ENCODE measurements around the gene PTPRN2. TPM values are rescaled to one million over a fixed set of nuclear protein-coding genes. Genes with fewer than 3 reads are reported as not detected.

PTPRN2 gene
- total RNA-seq, 1 experiment from 2014 or later, result 1.1 TPM

DNA sequence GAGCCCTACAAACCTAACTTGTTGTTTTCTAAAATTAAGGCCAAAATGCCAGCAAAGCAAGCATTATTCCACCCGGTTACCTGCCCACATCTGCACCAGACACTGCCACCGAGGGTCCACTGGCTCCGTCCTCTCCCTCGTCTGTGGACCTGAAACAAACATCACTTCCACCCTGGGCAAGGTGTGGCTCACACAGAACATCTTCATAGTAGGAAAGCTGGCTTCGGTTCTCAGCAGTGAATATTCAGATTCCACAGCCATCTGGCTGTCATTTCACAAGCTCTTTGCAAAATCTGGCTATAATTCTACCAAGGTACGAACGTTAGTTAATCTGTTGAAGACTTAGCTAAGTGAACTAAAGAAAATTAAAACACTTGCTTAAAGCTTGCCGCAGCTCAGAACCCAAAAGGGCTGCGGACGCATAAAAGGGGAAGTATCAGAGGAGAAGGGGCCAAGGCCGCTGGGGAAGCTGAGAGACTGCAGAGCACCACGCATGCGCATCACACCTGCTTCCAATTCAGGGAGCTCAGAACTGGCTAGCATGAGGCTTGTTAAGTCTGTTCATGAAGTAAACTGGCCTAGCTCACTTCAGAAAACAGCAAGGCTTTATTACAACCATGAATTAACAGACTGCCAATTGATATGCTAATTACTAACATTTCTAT is 46.1 kb downstream of the PTPRN2 start:
- no TSS peak for BruUV-seq (replicated peaks)
- Histone ChIP-seq H3K4me3 (ENCODE audit: low read depth in 2 of 2, low read length in 2 of 2) (no peak overlapping the region), H3K27ac (ENCODE audit: low read length) (no peak overlapping the region), H3K27me3 (ENCODE audit: control insufficient read depth, insufficient read depth, low read length) (no peaks in the 10 kb centered on the region), H3K9me3 (ENCODE audit: control insufficient read depth, insufficient read depth, low read depth, low read length) (no peaks in the 10 kb centered on the region), H3K4me1 (ENCODE audit: control insufficient read depth, insufficient read depth, low read length) (no peaks in the 10 kb centered on the region), H3K36me3 (ENCODE audit: control insufficient read depth, insufficient read depth, low read length) (no peaks in the 10 kb centered on the region)
- TF ChIP-seq SIN3A (IDR thresholded peaks at IDR 0.05; ENCODE audit: borderline replicate concordance, insufficient read depth, low read depth, low read length) (no peak), TCF7L2 (IDR thresholded peaks at IDR 0.05; ENCODE audit: low read depth, low read length) (no peak), POLR2AphosphoS5 (IDR thresholded peaks at IDR 0.05; ENCODE audit: low read depth, low read length) (no peak)
- TF ChIP-seq, protein P1, sequence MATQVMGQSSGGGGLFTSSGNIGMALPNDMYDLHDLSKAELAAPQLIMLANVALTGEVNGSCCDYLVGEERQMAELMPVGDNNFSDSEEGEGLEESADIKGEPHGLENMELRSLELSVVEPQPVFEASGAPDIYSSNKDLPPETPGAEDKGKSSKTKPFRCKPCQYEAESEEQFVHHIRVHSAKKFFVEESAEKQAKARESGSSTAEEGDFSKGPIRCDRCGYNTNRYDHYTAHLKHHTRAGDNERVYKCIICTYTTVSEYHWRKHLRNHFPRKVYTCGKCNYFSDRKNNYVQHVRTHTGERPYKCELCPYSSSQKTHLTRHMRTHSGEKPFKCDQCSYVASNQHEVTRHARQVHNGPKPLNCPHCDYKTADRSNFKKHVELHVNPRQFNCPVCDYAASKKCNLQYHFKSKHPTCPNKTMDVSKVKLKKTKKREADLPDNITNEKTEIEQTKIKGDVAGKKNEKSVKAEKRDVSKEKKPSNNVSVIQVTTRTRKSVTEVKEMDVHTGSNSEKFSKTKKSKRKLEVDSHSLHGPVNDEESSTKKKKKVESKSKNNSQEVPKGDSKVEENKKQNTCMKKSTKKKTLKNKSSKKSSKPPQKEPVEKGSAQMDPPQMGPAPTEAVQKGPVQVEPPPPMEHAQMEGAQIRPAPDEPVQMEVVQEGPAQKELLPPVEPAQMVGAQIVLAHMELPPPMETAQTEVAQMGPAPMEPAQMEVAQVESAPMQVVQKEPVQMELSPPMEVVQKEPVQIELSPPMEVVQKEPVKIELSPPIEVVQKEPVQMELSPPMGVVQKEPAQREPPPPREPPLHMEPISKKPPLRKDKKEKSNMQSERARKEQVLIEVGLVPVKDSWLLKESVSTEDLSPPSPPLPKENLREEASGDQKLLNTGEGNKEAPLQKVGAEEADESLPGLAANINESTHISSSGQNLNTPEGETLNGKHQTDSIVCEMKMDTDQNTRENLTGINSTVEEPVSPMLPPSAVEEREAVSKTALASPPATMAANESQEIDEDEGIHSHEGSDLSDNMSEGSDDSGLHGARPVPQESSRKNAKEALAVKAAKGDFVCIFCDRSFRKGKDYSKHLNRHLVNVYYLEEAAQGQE (IDR thresholded peaks at IDR 0.05; ENCODE audit: insufficient read depth in 1 of 2, low read depth in 2 of 2, low read length in 1 of 2), result no peak
- TF ChIP-seq, protein P2, sequence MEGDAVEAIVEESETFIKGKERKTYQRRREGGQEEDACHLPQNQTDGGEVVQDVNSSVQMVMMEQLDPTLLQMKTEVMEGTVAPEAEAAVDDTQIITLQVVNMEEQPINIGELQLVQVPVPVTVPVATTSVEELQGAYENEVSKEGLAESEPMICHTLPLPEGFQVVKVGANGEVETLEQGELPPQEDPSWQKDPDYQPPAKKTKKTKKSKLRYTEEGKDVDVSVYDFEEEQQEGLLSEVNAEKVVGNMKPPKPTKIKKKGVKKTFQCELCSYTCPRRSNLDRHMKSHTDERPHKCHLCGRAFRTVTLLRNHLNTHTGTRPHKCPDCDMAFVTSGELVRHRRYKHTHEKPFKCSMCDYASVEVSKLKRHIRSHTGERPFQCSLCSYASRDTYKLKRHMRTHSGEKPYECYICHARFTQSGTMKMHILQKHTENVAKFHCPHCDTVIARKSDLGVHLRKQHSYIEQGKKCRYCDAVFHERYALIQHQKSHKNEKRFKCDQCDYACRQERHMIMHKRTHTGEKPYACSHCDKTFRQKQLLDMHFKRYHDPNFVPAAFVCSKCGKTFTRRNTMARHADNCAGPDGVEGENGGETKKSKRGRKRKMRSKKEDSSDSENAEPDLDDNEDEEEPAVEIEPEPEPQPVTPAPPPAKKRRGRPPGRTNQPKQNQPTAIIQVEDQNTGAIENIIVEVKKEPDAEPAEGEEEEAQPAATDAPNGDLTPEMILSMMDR (IDR thresholded peaks at IDR 0.05), result no peak
- POLR2A ChIA-PET, result no interaction called here
- CTCF ChIA-PET, result interaction anchor here (0.6 kb wide), 1 partner anchor 71 kb away, joined by 3 read pairs; no protein-coding TSS in a partner anchor
- DNase-seq (ENCODE audit: low read depth, low spot score) (no peak), ATAC-seq (no peak)
- intact Hi-C loops (cut with micrococcal nuclease; ENCODE audit: unreplicated experiment), result no loop called here
- in situ Hi-C loops (cut with HindIII; ENCODE audit: low pct_unique_long_range_greater_than_20kb, low sequenced_read_pairs), result no loop called here

DNA sequence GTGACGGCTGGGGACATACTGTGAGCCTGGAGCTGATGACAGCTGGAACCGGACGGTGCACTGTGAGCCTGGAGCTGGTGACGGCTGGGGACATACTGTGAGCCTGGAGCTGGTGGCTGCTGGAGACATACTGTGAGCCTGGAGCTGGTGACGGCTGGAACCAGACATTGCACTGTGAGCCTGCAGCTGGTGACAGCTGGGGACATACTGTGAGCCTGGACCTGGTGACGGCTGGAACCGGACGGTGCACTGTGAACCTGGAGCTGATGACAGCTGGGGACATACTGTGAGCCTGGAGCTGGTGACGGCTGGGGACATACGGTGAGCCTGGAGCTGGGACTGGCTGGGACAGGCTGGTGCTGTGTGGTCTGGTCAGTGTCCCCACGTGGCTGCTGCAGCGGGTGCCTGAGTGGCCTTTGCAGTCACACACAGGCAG is 47.9 kb downstream of the PTPRN2 start:
- no TSS peak for BruUV-seq (replicated peaks)
- Histone ChIP-seq H3K27ac (ENCODE audit: low read length) (no peak overlapping the region), H3K9me3 (ENCODE audit: control insufficient read depth, insufficient read depth, low read depth, low read length) (no peaks in the 10 kb centered on the region), H3K36me3 (ENCODE audit: control insufficient read depth, insufficient read depth, low read length) (no peaks in the 10 kb centered on the region), H3K27me3 (ENCODE audit: control insufficient read depth, insufficient read depth, low read length) (no peaks in the 10 kb centered on the region), H3K4me3 (ENCODE audit: low read depth in 2 of 2, low read length in 2 of 2) (no peak overlapping the region), H3K4me1 (ENCODE audit: control insufficient read depth, insufficient read depth, low read length) (no peaks in the 10 kb centered on the region)
- ATAC-seq, result peak; percentile 36; the same call in 1 of the 2 replicates
- intact Hi-C loops (cut with micrococcal nuclease; ENCODE audit: unreplicated experiment), result no loop called here
- TF ChIP-seq TCF7L2 (IDR thresholded peaks at IDR 0.05; ENCODE audit: low read depth, low read length), result no peak
- TF ChIP-seq, protein P2 (IDR thresholded peaks at IDR 0.05), result no peak
- TF ChIP-seq, protein P1 (IDR thresholded peaks at IDR 0.05; ENCODE audit: insufficient read depth in 1 of 2, low read depth in 2 of 2, low read length in 1 of 2), result no peak
- TF ChIP-seq SIN3A (IDR thresholded peaks at IDR 0.05; ENCODE audit: borderline replicate concordance, insufficient read depth, low read depth, low read length), result no peak
- no peak for TF ChIP-seq POLR2AphosphoS5 (IDR thresholded peaks at IDR 0.05; ENCODE audit: low read depth, low read length)
- no peak for DNase-seq (ENCODE audit: low read depth, low spot score)
- in situ Hi-C loops (cut with HindIII; ENCODE audit: low pct_unique_long_range_greater_than_20kb, low sequenced_read_pairs), result no loop called here
- ChIA-PET POLR2A (interaction anchor here (0.6 kb wide), 1 partner anchor 825 kb away, joined by 15 read pairs; no protein-coding TSS in a partner anchor), CTCF (no interaction called here)
